ENCODE results near the gene SMCO1.
"Not testable (repeated sequence)": the region's sequence is repeated elsewhere in the genome, so short reads cannot be mapped to it uniquely, and the experiment has no call there.

Gene SMCO1

DNA sequence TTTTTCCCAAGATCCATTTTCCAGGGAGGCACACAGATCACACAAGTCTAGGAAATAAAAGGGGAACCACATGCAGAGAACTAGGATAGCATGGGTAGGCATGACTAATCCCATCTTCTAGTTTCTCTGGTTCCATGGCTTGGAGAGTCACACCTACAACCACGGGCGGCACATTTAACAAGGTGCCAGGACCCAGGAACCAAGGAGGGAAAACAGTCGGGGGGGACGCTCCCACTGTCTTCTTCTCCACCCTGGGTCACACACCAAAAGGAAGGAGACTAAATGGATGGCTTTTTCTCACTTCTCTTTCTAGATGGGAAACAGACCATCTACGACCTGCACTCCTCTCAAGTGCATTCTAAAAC lies 4.6 kb upstream of the SMCO1 start:
- no peak for FAIRE-seq

DNA sequence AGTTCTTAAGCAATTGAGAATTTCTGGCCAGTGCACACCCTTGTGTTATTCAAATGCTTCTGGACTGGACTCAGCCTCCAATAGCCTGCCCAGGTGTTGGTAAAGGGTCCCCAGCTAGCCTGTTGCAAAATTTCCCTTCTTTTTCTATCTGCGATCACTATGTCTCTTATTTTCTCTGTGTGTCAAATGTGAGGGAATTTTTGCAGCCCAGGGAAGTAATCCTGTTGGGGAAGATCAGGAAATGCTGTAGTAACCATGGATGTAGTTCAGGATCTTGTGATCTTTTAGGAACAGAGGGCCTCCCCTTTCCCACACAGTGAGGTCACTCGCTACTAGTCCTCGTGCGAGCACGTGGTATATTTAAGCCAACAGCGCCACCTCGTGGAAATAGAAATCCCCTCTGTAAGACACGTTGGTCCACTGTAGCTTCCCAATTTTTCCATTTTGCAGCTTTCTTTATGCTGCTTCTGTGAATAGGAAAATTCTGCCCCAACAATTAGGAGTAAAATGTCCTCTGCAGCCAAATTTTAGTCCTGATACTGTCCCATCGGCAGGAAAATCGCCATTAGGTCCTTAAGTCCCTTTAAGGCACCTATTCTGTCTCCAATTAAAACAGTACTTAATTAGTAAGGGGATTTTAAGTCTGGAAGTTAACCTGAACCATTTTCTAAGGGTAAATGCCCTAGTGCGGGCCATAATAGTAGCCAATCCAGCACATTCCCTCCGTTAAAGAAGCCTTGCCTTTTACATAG lies 4.0 kb upstream of the SMCO1 start:
- FAIRE-seq = no peak

DNA sequence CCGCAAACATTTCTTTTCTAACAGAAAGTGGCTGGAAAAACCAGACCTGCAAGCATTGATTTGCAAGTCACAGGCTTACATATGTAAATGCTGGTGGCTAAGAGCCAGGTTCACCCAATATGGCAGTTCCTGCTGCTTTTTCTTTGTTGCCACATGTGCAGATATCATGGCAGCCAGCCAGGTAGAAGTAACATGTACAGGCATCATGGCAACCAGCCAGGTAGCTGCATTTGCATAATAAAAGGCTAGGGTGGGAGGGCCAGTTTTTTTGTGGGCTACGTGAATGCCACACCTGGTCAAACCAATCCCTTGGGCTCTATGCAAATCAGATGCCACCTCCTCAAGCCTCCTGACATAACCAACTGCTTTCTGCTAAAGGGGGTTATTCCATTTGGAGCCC lies 2.8 kb upstream of the SMCO1 start:
- no peak for FAIRE-seq

DNA sequence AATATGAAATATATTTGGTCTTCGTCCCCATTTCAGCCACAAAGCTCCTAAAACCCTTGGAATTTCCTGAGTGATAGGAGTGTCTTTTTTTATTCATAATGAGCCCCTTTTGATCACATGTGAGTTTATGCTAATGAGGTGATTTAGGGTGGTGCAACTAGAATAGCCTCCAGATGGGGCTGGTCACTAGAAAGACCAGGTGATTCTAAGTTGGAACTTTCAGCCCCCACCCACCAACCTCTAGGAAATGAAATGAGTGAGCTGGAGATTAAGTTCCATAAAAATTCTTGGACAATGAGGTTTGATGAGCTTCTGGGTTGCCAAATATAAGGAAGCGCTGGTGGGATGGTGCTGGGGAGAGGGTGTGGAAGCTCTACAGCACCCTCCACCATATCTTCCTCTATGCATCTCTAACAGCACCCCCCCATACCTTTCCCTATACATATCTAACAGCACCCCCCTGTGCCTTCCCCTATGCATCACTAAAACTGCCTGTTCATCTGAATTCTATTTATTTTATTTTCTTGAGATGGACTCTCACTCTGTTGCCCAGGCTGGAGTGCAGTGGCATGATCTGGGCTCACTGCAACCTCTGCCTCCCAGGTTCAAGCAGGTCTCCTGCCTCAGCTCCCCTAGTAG lies 2.1 kb upstream of the SMCO1 start:
- no peak for FAIRE-seq

DNA sequence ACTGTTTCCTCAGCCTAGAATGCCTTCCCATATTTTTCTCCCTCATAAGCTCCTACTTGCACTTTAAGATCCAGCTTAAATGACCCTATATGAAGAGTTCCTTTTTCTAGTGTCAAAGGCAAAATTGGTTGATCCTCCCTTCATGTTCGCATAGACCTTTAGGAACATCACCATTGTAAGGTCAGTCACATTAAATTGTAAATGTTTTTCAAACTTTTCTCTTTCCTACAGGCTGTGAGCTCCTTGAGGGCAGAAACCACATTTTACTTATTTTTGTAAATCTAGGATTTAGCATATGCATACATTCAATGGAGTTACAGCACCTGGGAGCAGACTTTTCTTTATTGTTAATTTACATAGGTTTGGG lies 813 bp downstream of the SMCO1 start:
- FAIRE-seq = no peak

DNA sequence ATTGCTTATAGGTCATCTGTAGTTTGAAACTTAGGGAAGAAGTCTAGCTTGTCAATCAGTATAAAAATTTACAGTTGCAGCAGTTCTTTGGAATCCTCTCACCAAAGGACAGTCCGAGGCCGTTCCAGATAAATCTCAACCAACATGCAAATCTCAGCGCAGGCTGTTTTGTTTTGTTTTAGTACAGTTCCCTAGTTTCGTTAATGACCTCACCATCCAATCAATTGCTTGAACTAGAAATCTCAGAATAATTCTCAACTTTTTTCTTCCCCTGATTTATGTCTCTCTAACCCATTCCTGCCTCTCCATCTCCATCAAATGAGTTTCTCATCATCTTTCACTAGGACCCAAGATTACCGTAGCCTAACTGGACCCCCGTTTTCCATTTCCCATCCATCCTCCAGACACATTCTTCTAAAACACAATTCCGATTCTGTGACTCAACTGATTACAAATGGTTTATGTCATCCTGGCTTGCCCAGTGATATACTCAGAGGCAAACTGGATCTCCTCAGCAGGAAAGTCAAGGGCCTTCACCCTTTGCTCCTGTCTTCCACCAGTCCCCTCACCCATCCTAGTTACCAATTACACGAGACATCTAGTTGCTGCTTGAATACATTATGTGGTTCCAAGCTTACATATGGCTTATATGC lies 1.3 kb downstream of the SMCO1 start:
- no peak for FAIRE-seq

DNA sequence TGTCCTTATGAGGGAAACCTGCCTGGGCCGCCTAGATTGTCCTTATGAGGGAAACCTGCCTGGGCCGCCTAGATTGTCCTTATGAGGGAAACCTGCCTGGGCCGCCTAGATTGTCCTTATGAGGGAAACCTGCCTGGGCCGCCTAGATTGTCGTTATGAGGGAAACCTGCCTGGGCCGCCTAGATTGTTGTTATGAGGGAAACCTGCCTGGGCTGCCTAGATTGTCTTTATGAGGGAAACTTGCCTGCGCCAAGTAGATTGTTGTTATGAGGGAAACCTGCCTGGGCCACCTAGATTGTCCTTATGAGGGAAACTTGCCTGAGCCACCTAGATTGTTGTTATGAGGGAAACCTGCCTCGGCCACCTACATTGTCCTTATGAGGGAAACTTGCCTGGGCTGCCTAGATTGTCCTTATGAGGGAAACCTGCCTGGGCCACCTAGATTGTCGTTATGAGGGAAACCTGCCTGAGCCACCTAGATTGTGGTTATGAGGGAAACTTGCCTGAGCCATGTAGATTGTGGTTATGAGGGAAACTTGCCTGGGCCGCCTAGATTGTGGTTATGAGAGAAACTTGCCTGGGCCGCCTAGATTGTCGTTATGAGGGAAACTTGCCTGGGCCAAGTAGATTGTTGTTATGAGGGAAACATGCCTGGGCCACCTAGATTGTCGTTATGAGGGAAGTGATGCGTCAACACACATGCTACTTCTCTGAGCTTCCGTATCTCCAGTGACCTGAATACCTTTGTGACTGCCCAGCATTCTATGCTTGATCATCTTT lies 3.3 kb downstream of the SMCO1 start:
- FAIRE-seq = not testable (repeated sequence)

DNA sequence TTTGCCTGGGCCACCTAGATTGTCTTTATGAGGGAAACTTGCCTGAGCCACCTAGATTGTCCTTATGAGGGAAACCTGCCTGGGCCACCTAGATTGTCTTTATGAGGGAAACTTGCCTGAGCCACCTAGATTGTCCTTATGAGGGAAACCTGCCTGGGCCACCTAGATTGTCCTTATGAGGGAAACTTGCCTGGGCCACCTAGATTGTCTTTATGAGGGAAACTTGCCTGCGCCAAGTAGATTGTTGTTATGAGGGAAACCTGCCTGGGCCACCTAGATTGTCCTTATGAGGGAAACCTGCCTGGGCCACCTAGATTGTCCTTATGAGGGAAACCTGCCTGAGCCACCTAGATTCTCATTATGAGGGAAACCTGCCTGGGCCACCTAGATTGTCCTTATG lies 4.0 kb downstream of the SMCO1 start:
- not testable (repeated sequence) for FAIRE-seq

DNA sequence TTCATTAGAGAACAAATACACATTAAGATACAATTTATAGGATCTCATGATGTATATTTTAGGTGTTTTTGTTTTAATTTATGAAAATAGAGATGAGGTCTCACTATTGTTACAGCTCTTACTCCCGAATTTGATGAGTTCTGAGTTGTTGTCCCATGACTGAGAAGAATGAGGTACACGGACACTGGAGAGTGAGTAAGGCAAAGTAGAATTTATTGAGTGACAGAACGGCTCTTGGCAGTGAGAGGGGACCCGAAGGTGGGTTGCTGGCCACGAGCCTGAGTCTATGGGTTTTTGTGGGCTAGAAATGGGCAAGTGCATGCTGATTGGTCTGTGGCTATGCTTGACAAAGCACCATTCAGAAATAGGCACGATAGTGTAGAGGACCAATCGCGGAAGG lies 8.5 kb downstream of the SMCO1 start:
- no peak for FAIRE-seq

DNA sequence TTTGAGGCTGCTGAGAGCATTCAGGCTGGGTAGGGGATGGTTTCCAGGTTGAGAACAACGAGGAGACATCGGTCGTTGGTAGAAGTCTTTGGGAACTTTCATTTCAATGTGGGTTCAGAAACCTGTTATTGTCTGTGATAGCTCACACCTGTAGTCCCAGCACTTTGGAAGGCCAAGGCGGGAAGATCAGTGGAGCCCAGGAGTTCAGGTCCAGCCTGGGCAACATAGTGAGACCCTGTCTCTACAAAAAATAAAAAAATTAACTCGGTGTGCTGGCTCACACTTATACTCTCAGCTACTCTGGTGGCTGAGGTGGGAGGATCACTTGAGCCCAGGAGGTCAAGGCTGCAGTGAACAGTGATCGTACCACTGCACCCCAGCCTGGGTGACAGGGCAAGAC lies 10.6 kb downstream of the SMCO1 start:
- FAIRE-seq = no peak

DNA sequence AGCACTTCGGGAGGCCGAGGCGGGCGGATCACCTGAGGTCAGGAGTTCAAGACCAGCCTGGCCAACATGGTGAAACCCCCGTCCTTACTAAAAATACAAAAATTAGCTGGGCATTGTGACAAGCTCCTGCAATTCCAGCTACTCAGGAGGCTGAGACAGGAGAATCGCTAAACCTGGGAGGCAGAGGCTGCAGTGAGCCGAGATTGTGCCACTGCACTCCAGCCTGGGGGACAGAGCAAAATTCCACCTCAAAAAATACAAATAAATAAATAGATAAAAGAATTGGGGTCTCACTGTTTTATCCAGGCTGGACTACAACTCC lies 11.1 kb downstream of the SMCO1 start:
- not testable (repeated sequence) for FAIRE-seq

DNA sequence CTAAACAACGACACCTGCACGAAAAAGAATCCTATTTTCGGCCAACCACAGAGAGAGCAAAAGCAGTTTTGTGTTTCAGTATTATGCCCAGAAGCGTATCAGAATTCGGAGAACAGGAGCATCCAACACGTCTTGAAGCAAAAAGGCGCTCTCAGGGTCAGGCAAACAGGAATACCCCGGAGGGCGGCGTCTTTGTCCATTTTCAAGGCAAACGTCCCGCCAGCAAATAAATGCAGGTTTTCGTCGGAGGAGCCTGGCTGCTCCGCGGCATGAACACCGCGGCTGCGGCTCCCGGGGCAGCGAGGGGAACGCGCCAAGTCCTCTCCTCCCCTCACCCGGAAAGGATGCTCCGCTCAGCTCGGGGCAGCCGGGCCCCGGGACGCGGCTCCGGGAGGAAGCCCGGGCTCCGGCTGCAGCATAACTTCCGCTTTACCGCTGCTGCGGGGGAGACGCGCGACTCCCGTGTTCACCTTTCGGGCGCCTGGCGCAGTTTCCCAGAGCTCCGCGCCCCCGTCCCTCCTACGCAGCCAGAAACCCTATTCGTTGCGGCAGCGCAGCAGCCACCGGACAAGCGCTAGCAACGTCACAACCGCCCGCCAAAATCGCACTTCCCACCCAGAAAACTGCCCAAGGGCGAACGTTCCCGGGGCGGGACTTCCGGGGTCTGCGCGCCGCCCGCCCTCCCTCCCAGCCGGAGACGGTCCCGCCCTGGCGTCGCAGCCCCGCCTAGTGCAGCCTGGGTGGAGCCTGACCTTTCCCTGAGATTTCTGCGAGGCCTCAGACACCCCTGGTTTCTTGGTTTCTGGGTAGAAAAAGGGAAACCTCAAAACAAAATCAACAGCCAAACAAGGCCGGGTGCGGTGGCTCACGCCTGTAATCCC lies 11.7 kb downstream of the SMCO1 start, which contains the start of gene RNF168:
Gene RNF168, minus strand, starts transcription at position 573 of the 881 bp plus-strand sequence. CDS start 595 bp downstream, outside the sequence.
- no peak for FAIRE-seq

DNA sequence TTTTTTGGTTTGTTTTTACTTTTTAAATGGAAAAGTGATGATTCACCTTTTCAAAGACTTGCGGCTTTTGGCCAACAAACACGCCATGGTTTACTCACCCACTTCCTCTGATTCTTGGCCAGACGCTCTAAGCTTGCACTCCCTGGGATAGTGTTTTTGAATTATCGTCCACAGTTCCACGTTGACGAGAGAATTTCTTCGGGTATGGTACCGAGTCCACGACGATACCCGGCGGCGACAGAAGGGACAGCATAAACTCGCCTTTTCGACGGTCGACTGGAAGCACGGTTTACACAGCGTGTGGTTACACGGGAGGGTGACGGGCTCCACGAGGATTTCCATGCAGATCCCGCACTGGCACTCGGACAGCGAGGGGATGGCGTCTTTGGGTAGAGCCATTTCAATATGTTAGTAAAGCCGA lies 12.4 kb downstream of the SMCO1 start:
- FAIRE-seq = no peak

DNA sequence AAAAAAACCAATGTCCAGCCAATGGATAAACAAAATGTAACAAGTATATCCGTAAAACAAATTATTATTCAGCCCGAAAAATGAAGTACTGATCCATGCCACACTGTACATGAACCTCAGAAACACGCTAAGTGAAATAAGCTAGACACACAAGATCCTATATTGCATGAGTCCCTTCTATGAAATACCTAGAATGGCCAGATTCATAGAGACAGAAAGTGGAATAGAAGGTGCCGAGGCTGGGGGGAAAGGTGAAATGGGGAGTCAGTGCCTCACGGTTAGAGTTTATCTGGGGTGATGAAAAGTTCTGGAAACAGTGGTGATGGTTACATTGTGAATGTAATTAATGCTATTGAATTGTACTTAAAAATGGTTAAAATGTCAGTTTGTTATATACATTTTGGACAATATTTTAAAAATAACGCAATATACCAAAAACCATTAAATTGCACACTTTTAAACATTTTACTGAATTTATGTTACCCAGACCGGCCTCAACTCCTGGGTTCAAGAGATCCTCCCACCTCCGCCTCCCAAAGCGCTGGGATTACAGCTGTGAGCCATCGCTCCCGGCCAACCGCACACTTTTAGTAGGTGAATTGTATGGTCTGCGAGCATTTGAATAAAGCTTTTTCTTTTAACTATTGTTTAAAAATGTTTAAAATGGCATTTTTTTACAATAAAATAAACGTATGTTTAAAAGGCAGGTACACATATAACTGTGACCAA lies 13.7 kb downstream of the SMCO1 start:
- FAIRE-seq = no peak

DNA sequence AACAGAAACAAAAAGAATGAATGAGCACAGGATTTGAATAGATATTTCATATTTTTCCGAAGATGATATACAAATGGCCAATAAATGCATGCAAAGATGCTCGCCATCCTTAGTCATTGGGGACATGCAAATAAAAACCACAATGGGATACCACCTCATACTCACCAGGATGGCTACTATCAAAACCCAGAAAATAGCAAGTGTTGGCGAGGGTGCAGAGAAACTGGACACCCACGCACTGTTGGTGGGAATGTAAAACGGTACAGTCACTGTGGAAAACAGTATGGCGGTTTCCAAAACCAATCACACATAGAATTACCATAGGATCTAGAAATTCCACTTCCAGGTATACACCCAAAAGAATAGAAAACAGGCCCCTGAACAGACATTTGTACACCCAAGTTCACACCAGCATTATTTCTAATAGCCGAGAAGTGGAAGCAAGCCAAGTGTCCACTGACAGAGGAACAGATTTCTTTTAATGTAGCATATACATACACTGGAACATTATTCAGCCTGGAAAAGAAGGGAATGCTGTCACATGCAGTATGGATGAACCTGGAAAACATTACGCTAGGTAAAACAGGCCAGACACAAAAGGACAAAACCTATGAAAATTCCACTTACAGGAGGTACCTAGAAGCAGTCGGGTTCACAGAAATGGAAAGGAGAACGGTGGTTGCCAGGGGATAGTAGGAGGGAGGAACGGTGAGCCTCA lies 15.2 kb downstream of the SMCO1 start:
- FAIRE-seq = no peak

DNA sequence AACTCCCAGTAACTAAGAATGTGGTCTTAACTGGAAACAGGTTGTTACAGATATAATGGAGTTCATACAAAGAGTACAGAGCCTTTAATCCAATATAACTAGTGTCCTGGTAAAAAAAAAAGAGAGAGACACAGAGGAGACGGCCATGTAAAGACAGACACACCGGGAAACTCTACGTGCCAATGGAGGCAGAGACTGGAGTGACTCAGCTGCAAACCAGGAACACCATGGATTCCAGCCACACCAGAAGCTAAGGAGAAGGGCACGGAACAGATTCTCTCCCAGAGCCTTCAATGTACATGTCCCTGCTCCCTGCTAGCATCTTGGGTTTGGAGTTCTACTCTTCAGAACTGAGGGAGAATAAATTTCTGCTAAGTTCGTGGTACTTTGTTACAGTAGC lies 16.1 kb downstream of the SMCO1 start:
- no peak for FAIRE-seq

DNA sequence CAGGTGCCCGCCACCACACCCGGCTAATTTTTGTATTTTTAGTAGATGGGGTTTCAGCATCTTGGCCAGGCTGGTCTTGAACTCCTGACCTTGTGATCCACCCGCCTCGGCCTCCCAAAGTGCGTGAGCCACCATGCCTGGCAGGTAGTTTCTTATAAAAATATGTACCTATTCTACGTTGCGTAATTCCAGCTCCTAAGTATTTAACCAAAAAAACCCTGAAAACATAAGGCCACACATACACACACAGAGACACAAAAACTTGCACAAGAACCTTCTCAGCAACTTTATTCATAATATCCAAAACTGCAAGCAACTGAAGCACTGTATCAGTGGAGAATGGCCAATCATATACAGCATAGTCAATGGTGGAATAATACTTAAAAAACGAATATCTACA lies 16.8 kb downstream of the SMCO1 start:
- FAIRE-seq = no peak

DNA sequence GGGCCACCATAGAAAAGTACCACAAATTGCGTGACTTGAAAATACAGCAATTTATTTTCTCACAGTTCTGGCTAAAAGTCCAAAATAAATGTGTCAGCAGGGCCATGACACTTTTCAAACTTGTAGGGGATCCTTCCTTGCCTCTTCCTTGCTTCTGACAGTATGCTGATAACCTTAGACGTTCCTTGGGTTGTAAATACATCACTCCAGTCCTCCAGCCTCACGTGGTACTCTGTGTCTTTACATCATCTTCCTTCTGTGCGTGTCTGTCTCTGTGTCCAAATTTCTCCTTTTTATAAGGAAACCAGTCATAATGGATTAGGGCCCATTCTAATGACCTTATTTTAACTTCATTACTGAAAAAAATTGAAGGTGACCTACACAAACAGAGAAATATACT lies 19.0 kb downstream of the SMCO1 start:
- FAIRE-seq = no peak

DNA sequence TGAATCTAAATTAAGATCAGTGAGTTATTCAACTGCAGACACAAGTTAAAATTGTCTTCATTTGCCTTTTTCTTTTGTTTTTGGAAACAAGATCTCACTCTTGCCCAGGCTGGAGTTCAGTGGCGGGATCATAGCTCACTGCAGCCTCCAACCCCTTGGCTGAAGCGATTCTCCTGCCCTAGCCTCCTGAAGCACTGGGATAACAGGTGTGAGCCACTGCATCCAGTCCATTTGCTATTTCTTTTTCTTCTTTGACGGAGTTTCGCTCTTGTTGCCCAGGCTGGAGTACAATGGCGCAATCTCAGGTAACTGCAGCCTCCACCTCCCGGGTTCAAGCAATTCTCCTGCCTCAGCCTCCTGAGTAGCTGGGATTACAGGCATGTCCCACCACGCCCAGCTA lies 21.9 kb downstream of the SMCO1 start:
- no peak for FAIRE-seq

DNA sequence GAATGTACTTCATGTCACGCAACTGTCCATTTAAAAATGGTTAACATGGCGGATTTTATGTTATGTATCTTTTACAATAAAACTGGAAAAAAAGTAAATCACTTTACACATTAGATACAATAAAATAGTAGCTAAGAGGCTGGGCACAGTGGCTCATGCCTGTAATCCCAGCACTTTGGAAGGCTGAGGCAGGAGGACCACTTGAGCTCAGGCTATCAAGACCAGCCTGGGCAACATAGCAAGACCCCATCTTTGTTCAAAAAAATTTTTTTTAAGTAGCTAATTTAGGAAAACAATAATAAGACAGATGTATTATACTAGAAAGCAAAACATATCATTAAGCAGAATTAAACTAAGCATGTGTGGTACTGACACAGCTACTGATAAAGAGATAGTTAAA lies 23.1 kb downstream of the SMCO1 start:
- no peak for FAIRE-seq

DNA sequence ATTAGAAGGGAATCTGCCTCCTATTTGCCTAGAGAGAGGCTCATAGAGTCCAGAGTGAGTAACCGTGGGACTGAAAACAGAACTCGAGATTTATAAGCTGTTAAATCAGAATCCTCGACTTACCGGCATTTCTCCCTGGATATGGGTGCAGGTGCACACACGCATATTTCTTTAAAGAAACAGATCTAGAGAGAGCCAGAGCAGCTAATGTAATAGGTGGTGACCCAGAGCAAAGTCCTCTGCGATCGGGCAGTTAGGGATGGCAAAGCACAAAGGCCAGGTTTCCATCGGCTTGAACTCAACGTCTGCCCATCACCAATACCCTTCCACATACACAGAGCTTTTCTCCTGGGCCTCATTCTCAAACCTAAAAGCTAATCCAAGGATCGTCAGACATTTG lies 25.4 kb downstream of the SMCO1 start:
- no peak for FAIRE-seq
